GM18873 (cell line): ENCODE measurements around the gene BTNL3.
"Not testable (repeated sequence)": the region's sequence is repeated elsewhere in the genome, so short reads cannot be mapped to it uniquely, and the experiment has no call there.

ENCODE experiments used
- ATAC-seq: cut with Tn5 transposase; IDR thresholded peaks from one replicate; pipeline ENCODE4 v1.9.1; 2021; ENCODE audit warnings: mild to moderate bottlenecking, moderate library complexity, moderate number of reproducible peaks; ENCODE audit not compliant: unreplicated experiment, low FRiP score

BTNL3 gene, protein sequence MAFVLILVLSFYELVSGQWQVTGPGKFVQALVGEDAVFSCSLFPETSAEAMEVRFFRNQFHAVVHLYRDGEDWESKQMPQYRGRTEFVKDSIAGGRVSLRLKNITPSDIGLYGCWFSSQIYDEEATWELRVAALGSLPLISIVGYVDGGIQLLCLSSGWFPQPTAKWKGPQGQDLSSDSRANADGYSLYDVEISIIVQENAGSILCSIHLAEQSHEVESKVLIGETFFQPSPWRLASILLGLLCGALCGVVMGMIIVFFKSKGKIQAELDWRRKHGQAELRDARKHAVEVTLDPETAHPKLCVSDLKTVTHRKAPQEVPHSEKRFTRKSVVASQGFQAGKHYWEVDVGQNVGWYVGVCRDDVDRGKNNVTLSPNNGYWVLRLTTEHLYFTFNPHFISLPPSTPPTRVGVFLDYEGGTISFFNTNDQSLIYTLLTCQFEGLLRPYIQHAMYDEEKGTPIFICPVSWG

GRCh38 chr5:180988592-180988991, at the start of gene BTNL3:
TSS of gene BTNL3 (plus strand) at chr5:180988846. CDS start at chr5:180989029, 183 bp downstream.
- no peak for ATAC-seq

DNA sequence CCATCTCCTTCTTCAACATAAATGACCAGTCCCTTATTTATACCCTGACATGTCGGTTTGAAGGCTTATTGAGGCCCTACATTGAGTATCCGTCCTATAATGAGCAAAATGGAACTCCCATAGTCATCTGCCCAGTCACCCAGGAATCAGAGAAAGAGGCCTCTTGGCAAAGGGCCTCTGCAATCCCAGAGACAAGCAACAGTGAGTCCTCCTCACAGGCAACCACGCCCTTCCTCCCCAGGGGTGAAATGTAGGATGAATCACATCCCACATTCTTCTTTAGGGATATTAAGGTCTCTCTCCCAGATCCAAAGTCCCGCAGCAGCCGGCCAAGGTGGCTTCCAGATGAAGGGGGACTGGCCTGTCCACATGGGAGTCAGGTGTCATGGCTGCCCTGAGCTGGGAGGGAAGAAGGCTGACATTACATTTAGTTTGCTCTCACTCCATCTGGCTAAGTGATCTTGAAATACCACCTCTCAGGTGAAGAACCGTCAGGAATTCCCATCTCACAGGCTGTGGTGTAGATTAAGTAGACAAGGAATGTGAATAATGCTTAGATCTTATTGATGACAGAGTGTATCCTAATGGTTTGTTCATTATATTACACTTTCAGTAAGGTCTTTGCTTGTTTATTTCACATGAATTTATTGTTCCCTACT, 38.2 kb upstream of the BTNL3 start:
- no peak for ATAC-seq

DNA sequence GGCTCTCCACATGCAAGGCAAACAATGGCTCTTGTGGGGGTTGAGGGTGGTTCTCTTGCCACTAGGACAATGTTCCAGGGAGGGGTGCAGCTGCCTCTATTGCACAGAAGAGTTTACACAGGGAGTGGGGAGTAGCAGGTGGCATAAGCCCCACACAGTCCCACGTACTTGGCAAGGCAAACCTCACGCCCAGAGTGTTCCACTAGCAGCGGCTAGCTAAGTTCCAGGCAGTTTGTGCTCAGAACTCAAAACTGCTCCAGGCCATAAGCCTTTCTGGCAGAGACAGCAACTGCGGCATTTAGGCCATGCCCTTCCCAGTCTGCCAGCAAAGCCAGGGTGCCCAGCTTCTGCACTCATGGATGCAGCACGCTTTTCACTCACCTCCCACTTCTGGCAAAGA, 29.0 kb upstream of the BTNL3 start:
- ATAC-seq = no peak

DNA sequence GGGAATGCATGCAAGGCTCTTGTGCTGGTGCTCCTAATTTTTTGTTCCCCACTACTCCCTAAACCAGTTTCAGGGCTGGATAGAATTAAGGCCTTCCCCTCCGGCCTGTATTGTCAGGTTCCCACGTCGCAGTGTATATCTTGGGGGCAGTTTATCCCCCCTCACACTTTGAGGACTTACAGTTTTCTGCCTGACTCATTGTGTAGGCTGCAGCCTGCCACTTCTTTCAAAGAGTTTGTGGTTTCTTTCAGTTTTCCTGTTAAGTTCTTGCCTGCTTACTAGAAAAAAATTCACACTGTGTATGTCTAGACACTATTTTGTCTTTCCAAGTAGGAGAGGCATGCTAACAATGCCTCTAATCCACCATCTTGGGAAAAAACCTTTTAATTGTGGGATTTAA, 28.4 kb upstream of the BTNL3 start:
- no peak for ATAC-seq

GRCh38 chr5:180969406-180969805, 19.2 kb upstream of the BTNL3 start:
- ATAC-seq = no peak

DNA sequence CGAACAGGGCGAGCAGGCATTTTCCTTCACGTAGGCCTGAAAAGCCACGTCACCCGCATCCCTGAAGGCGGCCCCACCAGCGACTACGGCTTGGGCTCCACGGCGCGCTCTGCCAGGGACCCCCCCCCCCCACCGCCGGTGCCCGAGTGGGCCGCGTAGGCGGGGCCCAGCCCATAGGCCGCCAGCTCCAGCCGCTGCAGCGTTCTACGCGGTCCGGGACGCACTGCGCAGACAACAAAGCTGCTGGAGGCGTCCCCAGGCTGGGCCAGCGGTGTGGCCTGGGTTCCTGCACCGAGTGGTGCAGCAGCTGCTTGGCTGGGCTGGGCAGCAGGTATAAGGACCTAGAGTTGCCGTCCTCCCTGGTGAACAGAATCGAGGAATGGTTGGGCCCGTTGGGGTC, 18.3 kb upstream of the BTNL3 start:
- ATAC-seq = no peak

DNA sequence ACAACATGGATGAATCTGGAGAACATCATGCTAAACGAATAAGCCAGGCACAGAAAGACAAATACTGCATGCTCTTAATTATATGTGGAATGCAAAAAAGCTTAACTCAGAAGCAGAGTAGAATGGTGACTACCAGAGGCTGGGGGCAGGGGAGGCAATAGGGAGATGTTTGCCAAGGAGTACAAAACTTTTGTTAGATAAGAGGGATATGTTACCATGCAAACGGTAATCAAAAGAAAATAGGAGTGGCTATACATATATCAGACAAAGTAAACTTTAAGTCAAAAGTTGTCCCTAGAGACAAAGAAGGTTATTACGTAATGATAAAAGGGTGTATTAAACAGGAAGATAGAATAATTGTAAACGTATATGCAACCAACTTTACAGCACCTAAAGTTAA, 17.8 kb upstream of the BTNL3 start:
- ATAC-seq = no peak

DNA sequence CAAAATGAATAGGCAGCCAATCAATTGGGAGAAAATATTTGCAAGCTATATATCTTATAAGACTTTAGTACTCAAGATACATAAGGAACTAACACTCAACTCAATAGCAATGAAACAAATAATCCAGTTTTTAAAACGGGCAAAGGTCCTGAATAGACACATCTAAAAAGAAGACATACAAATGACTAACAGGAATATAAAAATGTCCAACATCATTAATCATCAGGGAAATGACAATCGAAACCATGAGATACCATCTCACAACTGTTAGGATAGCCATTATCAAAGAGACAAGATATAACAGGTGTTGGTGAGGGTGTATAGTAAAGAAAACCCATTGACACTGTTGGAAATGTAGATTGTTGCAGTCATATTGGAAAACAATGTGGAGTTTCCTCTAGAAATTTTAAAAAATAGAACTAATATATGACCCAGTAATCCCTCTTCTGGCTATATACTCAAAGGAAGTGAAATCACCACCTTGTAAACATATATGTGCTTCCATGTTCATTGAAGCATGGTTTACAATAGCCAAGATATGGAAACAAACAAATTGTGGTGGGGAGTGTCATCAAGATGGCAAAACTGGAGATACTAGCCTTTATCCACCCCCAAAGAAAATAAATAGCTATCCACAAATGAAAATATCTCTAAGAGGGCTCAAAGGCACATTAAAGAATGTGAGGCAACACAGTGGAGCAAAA, 13.9 kb upstream of the BTNL3 start:
- ATAC-seq = no peak

DNA sequence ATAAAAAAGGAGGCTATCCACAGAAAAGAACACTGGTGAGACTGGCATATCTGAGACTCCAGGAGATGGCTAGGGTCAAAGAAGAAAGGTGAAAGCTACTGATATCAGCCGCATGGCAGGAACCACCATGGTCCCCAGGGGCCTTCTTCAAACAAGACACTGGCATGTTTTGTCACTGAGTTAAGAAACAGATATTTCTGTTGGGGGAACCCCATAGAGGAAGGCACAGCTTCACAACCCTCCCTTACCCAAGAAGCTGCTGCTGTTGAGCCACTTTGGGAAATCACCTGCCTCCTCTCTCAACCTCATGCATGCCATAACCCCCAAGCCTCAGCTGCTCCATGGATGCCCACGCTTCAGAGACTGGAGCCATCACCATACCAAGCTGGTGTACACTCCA, 13.3 kb upstream of the BTNL3 start:
- peak; percentile 98 for ATAC-seq

- no peak for ATAC-seq
These were observed 12.1 kb upstream of the BTNL3 start for GRCh38 chr5:180976518-180976917.

GRCh38 chr5:180977852-180978251, 10.8 kb upstream of the BTNL3 start:
- ATAC-seq = no peak

DNA sequence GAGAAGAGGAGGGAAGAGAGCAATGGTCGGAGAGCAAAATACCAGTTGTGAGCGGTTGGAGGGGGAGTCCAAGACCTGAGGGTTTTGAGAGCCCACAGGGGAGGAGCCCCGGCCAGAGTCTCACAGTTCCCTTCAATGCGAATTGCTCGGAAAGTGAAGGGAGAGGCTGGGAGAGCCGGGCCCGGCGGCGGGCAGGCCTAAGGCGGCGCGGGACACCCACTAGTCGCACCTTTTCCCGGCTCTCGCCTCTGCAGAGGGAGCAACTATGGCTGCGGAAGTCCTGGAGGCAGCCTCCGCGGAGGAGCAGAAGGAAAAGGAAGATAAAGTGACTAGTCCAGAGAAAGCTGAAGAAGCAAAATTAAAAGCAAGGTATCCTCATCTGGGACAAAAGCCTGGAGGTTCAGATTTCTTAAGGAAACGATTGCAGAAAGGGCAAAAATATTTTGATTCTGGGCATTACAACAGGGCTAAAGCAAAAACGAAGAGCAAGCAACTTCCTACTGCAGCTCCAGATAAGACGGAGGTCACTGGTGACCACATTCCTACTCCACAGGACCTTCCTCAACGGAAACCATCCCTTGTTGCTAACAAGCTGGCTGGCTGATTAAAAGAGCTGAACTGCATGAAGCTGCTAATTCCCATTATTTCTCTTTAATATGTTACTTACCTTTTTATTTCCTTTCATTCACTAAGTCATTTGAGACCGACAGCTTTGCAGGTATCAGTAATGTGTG, 6.5 kb upstream of the BTNL3 start:
- no peak for ATAC-seq

- ATAC-seq = no peak
These were observed 630 bp upstream of the BTNL3 start for GRCh38 chr5:180988016-180988415.

- ATAC-seq = no peak
These were observed 1.6 kb downstream of the BTNL3 start for GRCh38 chr5:180990086-180990881.

- no peak for ATAC-seq
These were observed 2.2 kb downstream of the BTNL3 start for GRCh38 chr5:180990882-180991242.

DNA sequence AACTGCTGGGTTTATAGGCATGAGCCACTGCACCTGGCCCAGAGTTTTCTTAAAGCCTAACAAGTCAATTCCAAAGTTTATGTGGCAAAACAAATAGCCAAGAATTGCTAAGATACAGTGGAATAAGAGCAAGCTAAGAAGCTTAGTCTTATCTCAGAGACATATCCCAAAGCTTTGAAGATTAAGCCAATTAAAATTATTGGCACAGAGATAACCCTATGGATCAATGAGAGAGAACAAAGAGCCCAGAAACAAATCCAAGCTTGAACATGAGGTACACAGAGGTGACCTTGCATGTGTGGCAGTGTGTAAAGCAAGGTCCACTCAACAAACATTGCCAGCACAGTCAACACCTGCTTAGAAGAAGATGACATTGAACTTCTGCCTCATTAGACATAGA, 13.3 kb downstream of the BTNL3 start:
- ATAC-seq = no peak

GRCh38 chr5:181005791-181006190, 17.1 kb downstream of the BTNL3 start:
- no peak for ATAC-seq

DNA sequence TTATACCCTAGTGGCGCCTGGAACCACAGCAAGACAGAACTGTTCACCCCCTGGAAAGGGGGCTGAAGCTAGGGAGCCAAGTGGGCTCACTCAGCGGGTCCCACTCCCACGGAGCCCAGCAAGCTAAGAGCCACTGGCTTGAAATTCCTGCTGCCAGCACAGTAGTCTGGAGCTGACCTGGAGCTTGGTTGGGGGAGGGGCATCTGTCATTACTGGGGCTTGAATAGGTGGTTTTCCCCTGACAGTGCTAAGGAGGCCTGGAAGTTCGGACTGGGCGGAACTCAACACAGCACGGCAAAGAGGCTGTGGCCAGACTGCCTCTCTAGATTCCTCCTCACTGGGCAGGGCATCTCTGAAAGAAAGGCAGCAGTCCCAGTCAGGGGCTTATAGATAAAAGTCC, 19.5 kb downstream of the BTNL3 start:
- no peak for ATAC-seq

GRCh38 chr5:181010018-181010417, 21.4 kb downstream of the BTNL3 start:
- not testable (repeated sequence) for ATAC-seq

DNA sequence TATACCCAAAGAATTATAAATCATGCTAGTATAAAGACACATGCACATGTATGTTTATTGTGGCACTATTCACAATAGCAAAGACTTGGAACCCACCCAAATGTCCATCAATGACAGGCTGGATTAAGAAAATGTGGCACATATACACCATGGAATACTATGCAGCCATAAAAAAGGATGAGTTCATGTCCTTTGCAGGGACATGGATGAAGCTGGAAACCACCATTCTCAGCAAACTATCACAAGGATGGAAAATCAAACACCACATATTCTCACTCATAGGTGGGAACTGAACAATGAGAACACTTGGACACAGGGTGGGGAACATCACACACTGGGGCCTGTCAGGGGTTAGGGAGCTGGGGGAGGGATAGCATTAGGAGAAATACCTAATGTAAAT, 26.0 kb downstream of the BTNL3 start:
- not testable (repeated sequence) for ATAC-seq
